OCI-LY7 (cell line): ENCODE results near the gene COL25A1. TPM values are rescaled to one million over a fixed set of nuclear protein-coding genes. Genes with fewer than 3 reads are reported as not detected.

ENCODE experiments used
- BruUV-seq: library from RNA; stranded (reverse); fragments of 400-500 nt; replicated peaks from 2 replicates; lab custom pipeline; 2021; lab: Mats Ljungman, UMichigan
- CTCF ChIA-PET: fragments of 300-600 bp; sonication (Branson Sonifier 250); formaldehyde crosslinking; loops from one replicate; lab custom pipeline; 2022; ENCODE audit warnings: antibody characterized with exemption; ENCODE audit not compliant: unreplicated experiment; lab: Charles Lee
- POLR2A ChIA-PET: fragments of 300-600 bp; sonication (Branson Sonifier 250); formaldehyde crosslinking; loops from one replicate; lab custom pipeline; 2022; ENCODE audit warnings: antibody characterized with exemption; lab: Charles Lee
- DNase-seq: peaks from one replicate; pipeline ENCODE4 v3.0.0-alpha.2; 2015; ENCODE audit warnings: low spot score
- H2AFZ ChIP-seq: fragments of 200-600 bp; sonication (generic), shearing (Covaris generic); 2 replicates; pipeline ENCODE4 v1.6.1; 2014; ENCODE audit warnings: mild to moderate bottlenecking, antibody characterized with exemption, low read length, moderate library complexity
- H3K27ac ChIP-seq: fragments of 200-600 bp; sonication (generic); 2 replicates; pipeline ENCODE4 v1.5.1; 2014; ENCODE audit warnings: mixed run types, low read depth, mild to moderate bottlenecking, moderate library complexity, low read length, inconsistent platforms; ENCODE audit not compliant: poor library complexity, severe bottlenecking
- H3K36me3 ChIP-seq: fragments of 200-600 bp; sonication (generic); 2 replicates; pipeline ENCODE4 v1.6.1; 2014; ENCODE audit warnings: mild to moderate bottlenecking, antibody characterized with exemption, low read length, moderate library complexity, mixed read lengths; ENCODE audit not compliant: insufficient read depth
- H3K4me1 ChIP-seq: fragments of 200-600 bp; sonication (generic); 2 replicates; pipeline ENCODE4 v1.5.1; 2014; ENCODE audit warnings: mild to moderate bottlenecking, low read length; ENCODE audit not compliant: insufficient read depth, poor library complexity, severe bottlenecking
- H3K4me2 ChIP-seq: fragments of 200-600 bp; sonication (generic); 2 replicates; pipeline ENCODE4 v1.6.1; 2014; ENCODE audit warnings: mild to moderate bottlenecking, low read length
- H3K4me3 ChIP-seq: fragments of 200-600 bp; sonication (generic); 2 replicates; pipeline ENCODE4 v1.5.1; 2014; ENCODE audit warnings: mild to moderate bottlenecking, low read depth, low read length; ENCODE audit not compliant: poor library complexity, severe bottlenecking
- H3K79me2 ChIP-seq: fragments of 200-600 bp; sonication (generic); 2 replicates; pipeline ENCODE4 v1.6.1; 2016; ENCODE audit warnings: low read depth, mild to moderate bottlenecking, low read length, moderate library complexity, mixed read lengths; ENCODE audit not compliant: insufficient read depth
- H3K9me2 ChIP-seq: fragments of 200-600 bp; sonication (generic); 2 replicates; pipeline ENCODE4 v1.6.1; 2016; ENCODE audit warnings: mild to moderate bottlenecking, low read length, mixed read lengths; ENCODE audit not compliant: insufficient read depth
- H3K9me3 ChIP-seq: fragments of 200-600 bp; sonication (generic); 2 replicates; pipeline ENCODE4 v1.6.1; 2014; ENCODE audit warnings: mild to moderate bottlenecking, mixed run types, low read length, mixed read lengths
- H4K20me1 ChIP-seq: fragments of 200-600 bp; sonication (generic); 2 replicates; pipeline ENCODE4 v1.6.1; 2014; ENCODE audit warnings: mild to moderate bottlenecking, antibody characterized with exemption, low read length, moderate library complexity, mixed read lengths; ENCODE audit not compliant: insufficient read depth
- EZH2phosphoT487 ChIP-seq: fragments of 200-600 bp; sonication (generic); IDR thresholded peaks from 2 replicates; pipeline ENCODE4 v1.6.1; 2018; ENCODE audit warnings: low read depth, borderline replicate concordance, mild to moderate bottlenecking, mixed run types, antibody characterized with exemption, low read length, moderate library complexity, mixed read lengths
- intact Hi-C: fragments of 100-400 bp; cut with micrococcal nuclease; formaldehyde crosslinking; loops from one replicate; pipeline ENCODE4 v1.10.0; 2022; ENCODE audit not compliant: unreplicated experiment
- total RNA-seq, 2 experiments: library from RNA; depleted of rRNA in 1 of 2; stranded (reverse); fragments of >200 nt in 1 of 2; shearing (Covaris generic) in 1 of 2; gene quantifications; 2 replicates each; pipeline ENCODE4 v1.2.3, GENCODE V29; 2014 to 2022
- TF ChIP-seq, protein P1 (sequence below): fragments of 200-600 bp; sonication (generic); conservative IDR thresholded peaks from 2 replicates; pipeline ENCODE4 v1.5.1; 2014; ENCODE audit warnings: mild to moderate bottlenecking, antibody characterized with exemption, low read length, moderate library complexity, mixed read lengths

COL25A1 gene
- total RNA-seq, 2 experiments from 2014 or later, result not detected

DNA sequence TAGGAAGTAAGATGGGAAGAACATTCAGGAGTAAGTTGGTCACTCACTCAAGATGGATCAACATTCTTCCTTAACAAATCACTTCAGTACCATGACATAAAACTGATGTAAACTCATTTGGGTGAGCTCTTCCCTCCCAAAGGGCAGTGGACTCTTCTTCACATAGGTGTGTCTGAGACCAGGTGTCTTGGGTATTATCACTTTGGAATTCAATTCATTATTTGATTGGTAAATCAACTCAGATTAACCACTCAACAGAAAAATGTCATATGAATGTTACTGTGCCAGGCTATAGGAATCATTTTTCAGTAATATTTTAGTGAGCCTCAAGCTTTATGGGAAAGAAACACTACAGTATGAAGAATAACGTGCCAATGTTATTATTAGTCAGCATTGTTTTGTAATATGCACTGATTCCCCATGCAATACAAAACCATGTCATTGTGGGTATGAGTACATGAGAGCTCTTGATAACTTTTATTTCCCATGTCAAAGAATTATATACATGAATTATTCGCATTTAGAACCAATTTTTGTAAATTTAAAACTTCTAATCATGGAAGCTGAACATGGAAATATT lies 481.0 kb downstream of the COL25A1 start:
- BruUV-seq, result no TSS peak
- intact Hi-C loops, result no loop called here
- Histone ChIP-seq H3K4me2 (no peak overlapping the region), H2AFZ (no peak overlapping the region), H3K4me1 (no peaks in the 10 kb centered on the region), H3K4me3 (no peak overlapping the region), H3K9me3 (no peaks in the 10 kb centered on the region), H3K27ac (no peak overlapping the region), H3K36me3 (no peaks in the 10 kb centered on the region), H4K20me1 (no peaks in the 10 kb centered on the region), H3K79me2 (no peaks in the 10 kb centered on the region), H3K9me2 (no peaks in the 10 kb centered on the region)
- no peak for TF ChIP-seq EZH2phosphoT487
- TF ChIP-seq, protein P1, sequence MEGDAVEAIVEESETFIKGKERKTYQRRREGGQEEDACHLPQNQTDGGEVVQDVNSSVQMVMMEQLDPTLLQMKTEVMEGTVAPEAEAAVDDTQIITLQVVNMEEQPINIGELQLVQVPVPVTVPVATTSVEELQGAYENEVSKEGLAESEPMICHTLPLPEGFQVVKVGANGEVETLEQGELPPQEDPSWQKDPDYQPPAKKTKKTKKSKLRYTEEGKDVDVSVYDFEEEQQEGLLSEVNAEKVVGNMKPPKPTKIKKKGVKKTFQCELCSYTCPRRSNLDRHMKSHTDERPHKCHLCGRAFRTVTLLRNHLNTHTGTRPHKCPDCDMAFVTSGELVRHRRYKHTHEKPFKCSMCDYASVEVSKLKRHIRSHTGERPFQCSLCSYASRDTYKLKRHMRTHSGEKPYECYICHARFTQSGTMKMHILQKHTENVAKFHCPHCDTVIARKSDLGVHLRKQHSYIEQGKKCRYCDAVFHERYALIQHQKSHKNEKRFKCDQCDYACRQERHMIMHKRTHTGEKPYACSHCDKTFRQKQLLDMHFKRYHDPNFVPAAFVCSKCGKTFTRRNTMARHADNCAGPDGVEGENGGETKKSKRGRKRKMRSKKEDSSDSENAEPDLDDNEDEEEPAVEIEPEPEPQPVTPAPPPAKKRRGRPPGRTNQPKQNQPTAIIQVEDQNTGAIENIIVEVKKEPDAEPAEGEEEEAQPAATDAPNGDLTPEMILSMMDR, result no peak
- ChIA-PET POLR2A (interaction anchor here (0.7 to 1.1 kb wide), 2 partner anchors 55 to 213 kb away, joined by 3 read pairs; no protein-coding TSS in a partner anchor), CTCF (no interaction called here)
- no peak for DNase-seq

DNA sequence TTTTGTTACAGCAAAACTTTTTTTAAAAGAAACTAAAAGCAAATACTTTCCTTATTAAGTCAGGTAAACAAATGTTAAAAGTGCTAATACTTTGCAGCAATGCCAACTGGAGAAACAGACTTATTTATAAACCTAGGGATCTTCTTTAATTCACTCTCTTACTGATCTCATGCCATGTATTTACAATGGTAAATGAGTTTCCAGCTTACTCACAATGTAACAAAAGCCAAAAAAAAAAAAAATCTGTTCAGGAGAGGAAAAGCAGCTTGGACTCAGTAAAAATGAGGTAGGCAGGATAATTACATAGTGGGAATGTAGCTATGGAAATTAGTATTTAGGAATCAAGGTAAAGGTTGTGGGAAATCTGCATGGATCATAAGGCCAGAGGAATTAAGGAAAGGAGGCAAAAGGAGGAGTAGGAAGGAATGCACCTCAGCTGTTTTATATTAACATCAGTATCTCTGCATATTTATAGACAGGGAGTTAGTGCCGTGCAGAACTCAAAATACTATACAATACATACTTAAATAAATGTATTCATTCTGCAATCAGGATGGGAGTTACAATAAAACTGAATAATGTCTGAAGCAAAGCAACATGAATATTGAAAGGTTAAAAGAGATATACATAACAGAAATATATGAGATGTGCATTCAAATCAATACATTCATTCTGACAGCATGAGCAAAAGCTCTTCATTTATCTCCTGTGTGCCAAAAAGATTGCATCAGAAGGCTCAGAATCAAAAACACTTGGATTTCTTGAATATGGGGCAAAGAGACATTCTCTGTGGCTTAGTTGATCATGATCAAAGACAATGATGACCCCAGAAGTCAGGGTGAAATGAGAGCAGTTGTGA lies 481.7 kb downstream of the COL25A1 start:
- Histone ChIP-seq H3K9me2 (no peaks in the 10 kb centered on the region), H3K4me2 (no peak overlapping the region), H4K20me1 (no peaks in the 10 kb centered on the region), H3K4me1 (no peaks in the 10 kb centered on the region), H2AFZ (no peak overlapping the region), H3K36me3 (no peaks in the 10 kb centered on the region), H3K27ac (no peak overlapping the region), H3K9me3 (no peaks in the 10 kb centered on the region), H3K4me3 (no peak overlapping the region), H3K79me2 (no peaks in the 10 kb centered on the region)
- DNase-seq, result no peak
- BruUV-seq, result no TSS peak
- ChIA-PET CTCF (interaction anchor here (0.6 kb wide), 1 partner anchor 805 kb away, joined by 3 read pairs; no protein-coding TSS in a partner anchor), POLR2A (interaction anchor here (0.7 to 1.1 kb wide), 2 partner anchors 56 to 214 kb away, joined by 3 read pairs; no protein-coding TSS in a partner anchor)
- intact Hi-C loops, result no loop called here
- TF ChIP-seq, protein P1, result no peak
- TF ChIP-seq EZH2phosphoT487, result no peak
